Activated CD8-positive, alpha-beta T cell treated with anti-CD3 and anti-CD28 coated beads for 36 hours (primary cell): ENCODE measurements around the gene AMOTL1. TPM values are rescaled to one million over a fixed set of nuclear protein-coding genes. Genes with fewer than 3 reads are reported as not detected.
"Not testable (repeated sequence)": the region's sequence is repeated elsewhere in the genome, so short reads cannot be mapped to it uniquely, and the experiment has no call there.

Experiments
- ATAC-seq: fragments of 200-7000 bp; cut with Tn5 transposase; one replicate; pipeline ENCODE4 v1.10.0; 2021; ENCODE audit warnings: mild to moderate bottlenecking, moderate library complexity
- CTCF ChIA-PET: fragments of 350-600 bp; sonication (Branson Sonifier 250); formaldehyde crosslinking; loops from one replicate; lab custom pipeline; 2021; ENCODE audit warnings: antibody characterized with exemption; lab: Charles Lee
- POLR2A ChIA-PET: fragments of 350-600 bp; sonication (Branson Sonifier 250); formaldehyde crosslinking; loops from one replicate; lab custom pipeline; 2021; ENCODE audit warnings: antibody characterized with exemption; lab: Charles Lee
- DNase-seq: peaks from one replicate; pipeline ENCODE4 v3.0.0-alpha.2; 2020
- H3K27ac Mint-ChIP-seq: one replicate; pipeline ENCODE4 v1.8.0; 2021; ENCODE audit warnings: mild to moderate bottlenecking, mixed read lengths
- H3K27me3 Mint-ChIP-seq: one replicate; pipeline ENCODE4 v1.8.0; 2021; ENCODE audit warnings: mixed read lengths
- H3K36me3 Mint-ChIP-seq: one replicate; pipeline ENCODE4 v1.8.0; 2021; ENCODE audit warnings: low read depth, mixed read lengths
- H3K4me1 Mint-ChIP-seq: one replicate; pipeline ENCODE4 v1.8.0; 2021; ENCODE audit warnings: low read depth, mixed read lengths
- H3K4me3 Mint-ChIP-seq: one replicate; pipeline ENCODE4 v1.8.0; 2021; ENCODE audit warnings: mild to moderate bottlenecking, moderate library complexity, mixed read lengths
- H3K9me3 Mint-ChIP-seq: one replicate; pipeline ENCODE4 v1.8.0; 2021; ENCODE audit warnings: mixed read lengths
- intact Hi-C: fragments of 100-400 bp; cut with micrococcal nuclease; formaldehyde crosslinking; loops from one replicate; pipeline ENCODE4 v1.10.0; 2022
- total RNA-seq, 2 experiments: library from RNA; stranded (reverse); gene quantifications; one replicate each; pipeline ENCODE4 v1.2.3, GENCODE V29; 2021
- TF ChIP-seq, protein P1 (sequence below): fragments of 200-600 bp; IDR thresholded peaks from one replicate; pipeline ENCODE4 v1.8.0; 2022; ENCODE audit warnings: antibody characterized with exemption, mild to moderate bottlenecking

Gene AMOTL1
- total RNA-seq, 2 experiments from 2014 or later: 1.5 to 1.7 TPM

GRCh38 chr11:94844031-94844430, 75.9 kb downstream of the AMOTL1 start:
- intact Hi-C loops: no loop called here
- no peak for DNase-seq
- Mint-ChIP-seq H3K27me3 (no peaks in the 10 kb centered on the region), H3K36me3 (no peaks in the 10 kb centered on the region), H3K4me1 (no peaks in the 10 kb centered on the region), H3K9me3 (no peaks in the 10 kb centered on the region), H3K27ac (no peak overlapping the region), H3K4me3 (no peak overlapping the region)
- CTCF ChIA-PET: no interaction called here
- TF ChIP-seq, protein P1, sequence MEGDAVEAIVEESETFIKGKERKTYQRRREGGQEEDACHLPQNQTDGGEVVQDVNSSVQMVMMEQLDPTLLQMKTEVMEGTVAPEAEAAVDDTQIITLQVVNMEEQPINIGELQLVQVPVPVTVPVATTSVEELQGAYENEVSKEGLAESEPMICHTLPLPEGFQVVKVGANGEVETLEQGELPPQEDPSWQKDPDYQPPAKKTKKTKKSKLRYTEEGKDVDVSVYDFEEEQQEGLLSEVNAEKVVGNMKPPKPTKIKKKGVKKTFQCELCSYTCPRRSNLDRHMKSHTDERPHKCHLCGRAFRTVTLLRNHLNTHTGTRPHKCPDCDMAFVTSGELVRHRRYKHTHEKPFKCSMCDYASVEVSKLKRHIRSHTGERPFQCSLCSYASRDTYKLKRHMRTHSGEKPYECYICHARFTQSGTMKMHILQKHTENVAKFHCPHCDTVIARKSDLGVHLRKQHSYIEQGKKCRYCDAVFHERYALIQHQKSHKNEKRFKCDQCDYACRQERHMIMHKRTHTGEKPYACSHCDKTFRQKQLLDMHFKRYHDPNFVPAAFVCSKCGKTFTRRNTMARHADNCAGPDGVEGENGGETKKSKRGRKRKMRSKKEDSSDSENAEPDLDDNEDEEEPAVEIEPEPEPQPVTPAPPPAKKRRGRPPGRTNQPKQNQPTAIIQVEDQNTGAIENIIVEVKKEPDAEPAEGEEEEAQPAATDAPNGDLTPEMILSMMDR: no peak
- POLR2A ChIA-PET: no interaction called here
- no peak for ATAC-seq

- no peaks in the 10 kb centered on the region for H3K4me1 Mint-ChIP-seq
- ATAC-seq (no peak), DNase-seq (no peak)
- intact Hi-C loops: no loop called here
- no peak overlapping the region for H3K27ac Mint-ChIP-seq
- CTCF ChIA-PET: interaction anchor here (1.3 kb wide), 1 partner anchor 52 kb away, joined by 3 read pairs; no protein-coding TSS in a partner anchor
- no peaks in the 10 kb centered on the region for H3K9me3 Mint-ChIP-seq
- POLR2A ChIA-PET: no interaction called here
- no peaks in the 10 kb centered on the region for H3K27me3 Mint-ChIP-seq
- no peak overlapping the region for H3K4me3 Mint-ChIP-seq
- no peaks in the 10 kb centered on the region for H3K36me3 Mint-ChIP-seq
- TF ChIP-seq, protein P1: no peak
Measured at GRCh38 chr11:94845622-94846021, 77.5 kb downstream of the AMOTL1 start.

DNA sequence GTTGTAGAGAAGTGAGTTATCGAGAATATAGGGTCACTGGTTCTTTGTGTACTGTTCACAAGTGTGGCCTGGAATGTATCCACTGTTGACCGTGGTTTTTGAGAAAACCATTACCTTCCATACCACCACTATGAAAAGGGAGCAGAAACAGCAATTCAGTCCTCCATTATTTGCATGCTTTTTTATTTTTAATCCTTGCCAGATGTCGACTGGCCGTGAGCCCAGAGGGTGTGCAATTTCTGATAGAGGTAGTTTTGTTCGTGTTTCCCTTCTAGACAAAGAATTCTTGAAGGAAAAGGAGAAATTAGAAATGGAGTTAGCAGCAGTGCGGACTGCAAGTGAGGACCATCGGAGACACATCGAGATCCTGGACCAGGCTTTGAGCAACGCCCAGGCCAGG, 81.7 kb downstream of the AMOTL1 start:
- ATAC-seq (no peak), DNase-seq (no peak)
- ChIA-PET CTCF (no interaction called here), POLR2A (no interaction called here)
- intact Hi-C loops: no loop called here
- Mint-ChIP-seq H3K9me3 (no peaks in the 10 kb centered on the region), H3K4me1 (no peaks in the 10 kb centered on the region), H3K27me3 (no peaks in the 10 kb centered on the region), H3K4me3 (no peak overlapping the region), H3K27ac (no peak overlapping the region), H3K36me3 (no peaks in the 10 kb centered on the region)
- TF ChIP-seq, protein P1: no peak

- intact Hi-C loops: no loop called here
- Mint-ChIP-seq H3K4me1 (no peaks in the 10 kb centered on the region), H3K27me3 (no peaks in the 10 kb centered on the region), H3K36me3 (no peaks in the 10 kb centered on the region), H3K27ac (no peak overlapping the region), H3K4me3 (no peak overlapping the region), H3K9me3 (no peaks in the 10 kb centered on the region)
- no peak for DNase-seq
- ChIA-PET POLR2A (no interaction called here), CTCF (no interaction called here)
- TF ChIP-seq, protein P1: no peak
- no peak for ATAC-seq
Measured at GRCh38 chr11:94851864-94852636, 83.9 kb downstream of the AMOTL1 start.

- H3K4me3 Mint-ChIP-seq, H3K36me3 Mint-ChIP-seq, H3K27ac Mint-ChIP-seq, ATAC-seq, DNase-seq, CTCF ChIA-PET, H3K9me3 Mint-ChIP-seq, H3K27me3 Mint-ChIP-seq, H3K4me1 Mint-ChIP-seq, POLR2A ChIA-PET, intact Hi-C loops: not testable (repeated sequence)
Measured at GRCh38 chr11:94853288-94853687, 85.1 kb downstream of the AMOTL1 start.
